HepG2 (cell line): ENCODE data around the gene ZNF331. TPM values are rescaled to one million over a fixed set of nuclear protein-coding genes. Genes with fewer than 3 reads are reported as not detected.

ENCODE experiments used
- EZH2 ChIP-seq: conservative IDR thresholded peaks from 2 replicates; pipeline ENCODE4 v1.6.1; 2012; ENCODE audit warnings: mild to moderate bottlenecking, low read depth, low read length, moderate library complexity
- HDAC1 ChIP-seq: sonication (generic); formaldehyde crosslinking; IDR thresholded peaks from 2 replicates; pipeline ENCODE4 v1.5.1; 2020; ENCODE audit warnings: mild to moderate bottlenecking, missing genetic modification reagents
- HNRNPLL ChIP-seq: fragments of 200-400 bp; formaldehyde crosslinking; IDR thresholded peaks from 2 replicates; pipeline ENCODE4 v1.6.1; 2017; ENCODE audit warnings: mild to moderate bottlenecking, low read depth, low read length; ENCODE audit not compliant: poor library complexity, severe bottlenecking
- HOXA9 ChIP-seq: sonication (generic); formaldehyde crosslinking; IDR thresholded peaks from 2 replicates; pipeline ENCODE4 v1.8.1; 2022; ENCODE audit warnings: missing genetic modification reagents, mild to moderate bottlenecking, moderate library complexity, borderline replicate concordance
- KIAA2018 ChIP-seq: sonication (generic); formaldehyde crosslinking; IDR thresholded peaks from 2 replicates; pipeline ENCODE4 v1.5.0; 2020; ENCODE audit warnings: mild to moderate bottlenecking, missing genetic modification reagents, borderline replicate concordance
- KLF12 ChIP-seq: sonication (generic); formaldehyde crosslinking; IDR thresholded peaks from 2 replicates; pipeline ENCODE4 v1.4.0; 2020; ENCODE audit warnings: missing genetic modification reagents, borderline replicate concordance
- MTF2 ChIP-seq: sonication (generic); formaldehyde crosslinking; IDR thresholded peaks from 2 replicates; pipeline ENCODE4 v1.5.0; 2020; ENCODE audit warnings: missing genetic modification reagents, borderline replicate concordance
- RFX5 ChIP-seq: IDR thresholded peaks from 2 replicates; pipeline ENCODE4 v1.6.1; 2011; ENCODE audit warnings: low read depth, low read length, improper control_type of control experiment
- TBL1XR1 ChIP-seq: fragments of 150-350 bp; IDR thresholded peaks from 2 replicates; pipeline ENCODE4 v1.6.1; 2014; ENCODE audit warnings: borderline replicate concordance, low read length; ENCODE audit not compliant: partially characterized antibody
- ZNF230 ChIP-seq: sonication (generic); formaldehyde crosslinking; IDR thresholded peaks from 2 replicates; pipeline ENCODE4 v1.4.0; 2020; ENCODE audit warnings: mild to moderate bottlenecking, missing genetic modification reagents
- ZNF260 ChIP-seq: sonication (generic); formaldehyde crosslinking; IDR thresholded peaks from 2 replicates; pipeline ENCODE4 v1.4.0; 2020; ENCODE audit warnings: missing genetic modification reagents, low read depth, mild to moderate bottlenecking, borderline replicate concordance
- ZNF33A ChIP-seq: sonication (generic); formaldehyde crosslinking; IDR thresholded peaks from 2 replicates; pipeline ENCODE4 v1.5.1; 2020; ENCODE audit warnings: missing genetic modification reagents, mild to moderate bottlenecking, moderate library complexity, borderline replicate concordance
- ZNF430 ChIP-seq: sonication (generic); formaldehyde crosslinking; IDR thresholded peaks from 2 replicates; pipeline ENCODE4 v1.9.0; 2021; ENCODE audit warnings: mild to moderate bottlenecking, missing genetic modification reagents
- ZNF468 ChIP-seq: sonication (generic); formaldehyde crosslinking; IDR thresholded peaks from 2 replicates; pipeline ENCODE4 v1.8.0; 2022; ENCODE audit warnings: mild to moderate bottlenecking, moderate library complexity, missing genetic modification reagents
- ZNF569 ChIP-seq: sonication (generic); formaldehyde crosslinking; IDR thresholded peaks from 2 replicates; pipeline ENCODE4 v1.5.0; 2020; ENCODE audit warnings: mild to moderate bottlenecking, missing genetic modification reagents, moderate library complexity, borderline replicate concordance
- ZNF879 ChIP-seq: sonication (generic); formaldehyde crosslinking; IDR thresholded peaks from 2 replicates; pipeline ENCODE4 v1.8.1; 2023; ENCODE audit warnings: missing genetic modification reagents
- polyA plus RNA-seq, 8 experiments: library from polyadenylated mRNA; depleted of rRNA in 3 of 8; stranded (reverse) in 7 of 8; unstranded in 1 of 8; fragments of >200 nt; fragmentation: Illumina TruSeq in 4 of 8; extraction: Trizol in 4 of 8; gene quantifications; 2 replicates each; pipeline versions ENCODE4 v1.2.1 to v1.2.3, GENCODE V29; 2011 to 2016; ENCODE audit warnings: low read depth in 4 of 8, missing spikeins in 1 of 8, mixed read lengths in 1 of 8; ENCODE audit not compliant: insufficient read depth in 1 of 8
- total RNA-seq, 5 experiments: library from RNA; depleted of rRNA; stranded (reverse); fragments of >200 nt; fragmentation: Illumina TruSeq; extraction: Trizol; gene quantifications; 2 replicates each; pipeline ENCODE4 v1.2.3, GENCODE V29; 2016; ENCODE audit warnings: low read depth in 1 of 5
- TF ChIP-seq, protein P1 (sequence below): sonication (generic); formaldehyde crosslinking; IDR thresholded peaks from 2 replicates; pipeline ENCODE4 v1.5.0; 2020; ENCODE audit warnings: missing genetic modification reagents, mild to moderate bottlenecking, borderline replicate concordance
- TF ChIP-seq, protein P2 (sequence below): sonication (generic); formaldehyde crosslinking; IDR thresholded peaks from 2 replicates; pipeline ENCODE4 v1.4.0; 2020; ENCODE audit warnings: missing genetic modification reagents

Gene ZNF331
- total and polyA plus RNA-seq, 2 of the 13 experiments (the other 11 are each of a cell fraction or from before 2014, with no cell fraction given) = 8.2 to 13.3 TPM

DNA sequence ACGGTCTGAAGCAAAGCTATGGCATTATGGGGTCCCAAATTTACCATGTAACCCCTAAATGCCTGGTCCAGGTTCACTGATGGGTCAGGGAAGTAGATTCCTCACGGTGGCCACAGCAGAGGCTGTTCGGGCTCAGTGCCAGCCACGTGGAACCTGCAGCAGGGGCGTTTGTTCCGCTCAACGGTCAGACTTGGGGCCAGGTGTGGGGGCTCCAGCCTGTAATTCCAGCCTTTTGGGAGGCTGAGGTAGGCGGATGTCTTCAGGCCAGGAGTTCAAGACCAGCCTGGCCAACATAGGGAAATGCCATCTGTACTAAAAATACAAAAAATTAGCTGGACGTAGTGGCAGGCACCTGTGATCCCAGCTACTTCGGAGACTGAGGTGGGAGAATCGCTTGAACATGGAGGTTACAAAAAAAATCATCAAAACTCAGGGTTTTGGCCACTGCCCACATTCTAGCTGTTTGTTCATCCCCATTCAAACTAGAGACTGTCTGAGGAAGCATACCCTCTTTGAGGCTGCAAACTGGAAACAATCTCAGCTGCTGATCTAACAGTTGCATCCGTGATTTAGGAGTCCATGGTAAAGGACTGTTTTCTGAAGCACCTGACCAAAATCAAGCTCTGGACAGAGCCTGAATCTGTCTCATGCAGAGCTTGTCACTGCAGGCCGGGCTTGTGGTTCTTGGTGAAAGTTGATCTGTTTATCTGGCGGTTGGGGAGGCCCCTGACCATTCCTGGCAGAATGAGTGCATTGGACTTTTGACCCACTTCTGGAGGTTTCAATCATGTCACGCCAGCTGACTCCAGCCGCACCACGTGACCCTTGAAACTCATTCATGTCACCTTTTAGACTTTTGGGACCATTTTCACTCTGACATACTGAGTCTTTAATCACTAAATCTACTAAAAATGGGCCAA lies 30.2 kb upstream of the ZNF331 start (continued):
- peak; percentile 51; the same call in 1 of the 2 replicates for TF ChIP-seq ZNF230 (CRISPR knock-in tag)
- no peak for TF ChIP-seq KLF12 (CRISPR knock-in tag)
- TF ChIP-seq ZNF468 = no peak
- TF ChIP-seq ZNF879 (CRISPR knock-in tag) = 0 out of 2 replicates have a peak, but pooled peaks have one; percentile 55
- no peak for TF ChIP-seq MTF2
- no peak for TF ChIP-seq KIAA2018 (CRISPR knock-in tag)
- TF ChIP-seq TBL1XR1 = no peak
- no peak for TF ChIP-seq ZNF569
- TF ChIP-seq, protein P1, sequence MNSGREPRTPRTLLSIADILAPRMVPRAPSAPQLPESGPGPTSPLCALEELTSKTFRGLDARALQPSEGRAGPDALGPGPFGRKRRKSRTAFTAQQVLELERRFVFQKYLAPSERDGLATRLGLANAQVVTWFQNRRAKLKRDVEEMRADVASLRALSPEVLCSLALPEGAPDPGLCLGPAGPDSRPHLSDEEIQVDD (CRISPR knock-in tag) = no peak
- TF ChIP-seq, protein P2, sequence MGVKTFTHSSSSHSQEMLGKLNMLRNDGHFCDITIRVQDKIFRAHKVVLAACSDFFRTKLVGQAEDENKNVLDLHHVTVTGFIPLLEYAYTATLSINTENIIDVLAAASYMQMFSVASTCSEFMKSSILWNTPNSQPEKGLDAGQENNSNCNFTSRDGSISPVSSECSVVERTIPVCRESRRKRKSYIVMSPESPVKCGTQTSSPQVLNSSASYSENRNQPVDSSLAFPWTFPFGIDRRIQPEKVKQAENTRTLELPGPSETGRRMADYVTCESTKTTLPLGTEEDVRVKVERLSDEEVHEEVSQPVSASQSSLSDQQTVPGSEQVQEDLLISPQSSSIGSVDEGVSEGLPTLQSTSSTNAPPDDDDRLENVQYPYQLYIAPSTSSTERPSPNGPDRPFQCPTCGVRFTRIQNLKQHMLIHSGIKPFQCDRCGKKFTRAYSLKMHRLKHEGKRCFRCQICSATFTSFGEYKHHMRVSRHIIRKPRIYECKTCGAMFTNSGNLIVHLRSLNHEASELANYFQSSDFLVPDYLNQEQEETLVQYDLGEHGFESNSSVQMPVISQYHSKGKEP = no peak
- TF ChIP-seq HOXA9 (CRISPR knock-in tag) = no peak
- TF ChIP-seq ZNF430 (CRISPR knock-in tag) = peak; percentile 54
- no peak for TF ChIP-seq EZH2
- no peak for TF ChIP-seq HNRNPLL
- TF ChIP-seq HDAC1 (CRISPR knock-in tag) = peak; percentile 74
- no peak for TF ChIP-seq ZNF260 (CRISPR knock-in tag)
- TF ChIP-seq ZNF33A = no peak
- no peak for TF ChIP-seq RFX5
